Measurements from ENCODE around the gene GALNT7. TPM values are rescaled to one million over a fixed set of nuclear protein-coding genes. Genes with fewer than 3 reads are reported as not detected.

The GALNT7 gene
- total and polyA plus RNA-seq, 2 of the 13 experiments (the other 11 are each of a cell fraction or from before 2014, with no cell fraction given): 0.08 to 0.13 TPM

GRCh38 chr4:173159791-173160190 lies 8.8 kb upstream of the GALNT7 start:
- FAIRE-seq (no peak), DNase-seq (ENCODE audit: low spot score) (no peak), ATAC-seq (no peak)
- no TSS peak for BruUV-seq (replicated peaks)
- H3K4me3 ChIP-seq (replicated peaks in 1 of 3; ENCODE audit: insufficient read depth in 1 of 3, low read depth in 2 of 3, low read length in 3 of 3): no peak overlapping the region
- H3K27me3 ChIP-seq (ENCODE audit: control insufficient read depth in 1 of 2, insufficient read depth in 2 of 2, low read length in 2 of 2): peaks cover 0 to 4% of the 10 kb centered on the region in 2 experiments; a peak in 1 of 5 replicates
- H3K4me1 ChIP-seq (ENCODE audit: insufficient read depth, low read length): no peaks in the 10 kb centered on the region
- POLR2A ChIA-PET: no interaction called here
- no peak overlapping the region for H2AFZ ChIP-seq (ENCODE audit: low read length)
- no peaks in the 10 kb centered on the region for H3K9me3 ChIP-seq (ENCODE audit: low read length)
- H3K79me2 ChIP-seq (ENCODE audit: insufficient read depth, low read length): no peaks in the 10 kb centered on the region
- H3K36me3 ChIP-seq (replicated peaks in 1 of 2; ENCODE audit: control insufficient read depth in 1 of 2, insufficient read depth in 2 of 2, low read length in 2 of 2): no peaks in the 10 kb centered on the region
- no peak overlapping the region for H3K4me2 ChIP-seq (ENCODE audit: low read depth, low read length)
- intact Hi-C loops (cut with micrococcal nuclease; ENCODE audit: unreplicated experiment) (loop anchor here (10.0 kb wide), 1 partner anchor 135 kb away; no protein-coding TSS in a partner anchor), in situ Hi-C loops (cut with HindIII; ENCODE audit: extremely low pct_ligation_motif_present, low pct_unique_long_range_greater_than_20kb) (no loop called here)
- CTCF ChIA-PET (ENCODE audit: low intra/inter-chr PET ratio, low total read pairs): no interaction called here
- H3K27ac ChIP-seq (ENCODE audit: extremely low read length, insufficient read depth, low read length): no peak overlapping the region
- TF ChIP-seq MED1 (CRISPR knock-in tag; IDR thresholded peaks at IDR 0.05) (no peak), ZNF24 (IDR thresholded peaks at IDR 0.05) (no peak), GLI4 (CRISPR knock-in tag; IDR thresholded peaks at IDR 0.05; ENCODE audit: borderline replicate concordance) (no peak), GFI1 (CRISPR knock-in tag; IDR thresholded peaks at IDR 0.05; ENCODE audit: borderline replicate concordance) (no peak), SOX13 (IDR thresholded peaks at IDR 0.05) (no peak), SOX13 (CRISPR knock-in tag; conservative IDR thresholded peaks at IDR 0.05 in 1 of 2, IDR thresholded peaks at IDR 0.05 in 1 of 2) (no peak), ZNF34 (CRISPR knock-in tag; IDR thresholded peaks at IDR 0.05; ENCODE audit: borderline replicate concordance) (no peak), ZNF720 (CRISPR knock-in tag; IDR thresholded peaks at IDR 0.05) (no peak), ZBTB21 (CRISPR knock-in tag; IDR thresholded peaks at IDR 0.05) (no peak), PHB2 (IDR thresholded peaks at IDR 0.05; ENCODE audit: partially characterized antibody) (no peak), ZNF160 (CRISPR knock-in tag; IDR thresholded peaks at IDR 0.05) (no peak), ZNF274 (CRISPR knock-in tag; IDR thresholded peaks at IDR 0.05) (no peak)
- no peak overlapping the region for H3K9ac ChIP-seq (ENCODE audit: insufficient read depth, low read depth, low read length)
- H4K20me1 ChIP-seq (ENCODE audit: insufficient read depth, low read length): no peaks in the 10 kb centered on the region

All from HepG2 (cell line).